NCI-H345 treated with DMSO at 0.1 percent for 48 hours (cell line): ENCODE measurements around the gene RGPD3.
"Not testable (repeated sequence)": the region's sequence is repeated elsewhere in the genome, so short reads cannot be mapped to it uniquely, and the experiment has no call there.

Source experiments
- DNase-seq: peaks from one replicate; lab custom pipeline; 2025; ENCODE audit not compliant: unreplicated experiment; lab: John Stamatoyannopoulos, UW

RGPD3 gene

DNA sequence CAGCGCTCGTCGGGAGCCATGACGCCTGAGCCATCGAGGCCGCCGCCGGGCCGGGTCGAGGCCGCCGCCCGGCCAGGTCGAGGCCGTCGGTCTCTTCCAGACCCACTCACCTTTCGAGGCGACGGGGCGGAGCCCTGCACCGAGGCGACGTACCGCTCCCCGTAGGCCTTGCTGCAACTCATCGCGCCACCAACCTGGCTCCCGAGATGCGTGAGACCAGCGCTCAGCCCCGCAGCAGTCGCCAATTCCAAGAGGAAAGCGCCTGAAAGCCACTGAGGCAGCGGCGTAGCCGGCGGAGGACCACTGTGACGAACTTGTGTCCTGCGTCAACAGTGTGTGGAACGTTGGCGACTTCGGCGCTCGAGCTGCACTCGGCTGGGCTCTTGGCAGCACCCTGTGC lies at the start of gene RGPD3:
RGPD3 (minus strand) TSS at position 307 of the 400 bp plus-strand sequence; CDS start at position 182, 125 bp downstream.
- DNase-seq = not testable (repeated sequence)

DNA sequence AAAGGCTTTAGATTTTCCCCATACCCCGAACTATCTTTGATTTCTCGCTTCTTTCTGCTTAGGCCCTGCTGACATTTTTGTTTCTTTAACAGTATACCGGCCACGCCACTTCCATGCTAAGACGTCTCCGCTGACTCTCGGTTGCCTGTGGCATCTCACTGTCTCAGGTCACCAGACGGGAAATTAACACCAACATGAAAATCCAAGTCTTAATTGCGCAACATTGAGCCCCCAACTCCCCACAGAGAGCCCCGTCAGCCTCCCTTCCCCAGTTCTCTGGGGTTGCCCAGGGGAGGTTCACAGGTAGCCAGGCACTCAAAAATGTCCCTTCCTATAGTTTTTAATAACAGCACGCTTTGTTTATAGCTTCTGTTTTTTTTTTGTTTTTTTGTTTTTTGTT lies 49.1 kb upstream of the RGPD3 start:
- DNase-seq = no peak

DNA sequence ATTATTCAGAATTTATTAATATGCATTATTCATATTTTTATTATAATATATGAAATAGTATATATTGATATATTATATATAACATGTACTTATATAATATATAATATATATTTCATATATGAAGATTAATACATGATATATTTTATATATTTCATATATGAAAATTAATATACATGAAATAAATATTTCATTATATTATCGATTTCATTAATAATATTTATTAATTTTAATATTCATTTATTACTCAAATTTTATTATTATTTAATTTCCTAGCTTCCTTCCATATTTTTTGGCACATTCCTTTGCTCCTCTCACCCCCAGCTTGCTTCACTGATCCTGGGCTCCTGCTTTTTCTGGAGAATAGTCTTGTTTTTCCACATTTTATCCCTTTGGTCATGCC lies 48.7 kb upstream of the RGPD3 start:
- no peak for DNase-seq

DNA sequence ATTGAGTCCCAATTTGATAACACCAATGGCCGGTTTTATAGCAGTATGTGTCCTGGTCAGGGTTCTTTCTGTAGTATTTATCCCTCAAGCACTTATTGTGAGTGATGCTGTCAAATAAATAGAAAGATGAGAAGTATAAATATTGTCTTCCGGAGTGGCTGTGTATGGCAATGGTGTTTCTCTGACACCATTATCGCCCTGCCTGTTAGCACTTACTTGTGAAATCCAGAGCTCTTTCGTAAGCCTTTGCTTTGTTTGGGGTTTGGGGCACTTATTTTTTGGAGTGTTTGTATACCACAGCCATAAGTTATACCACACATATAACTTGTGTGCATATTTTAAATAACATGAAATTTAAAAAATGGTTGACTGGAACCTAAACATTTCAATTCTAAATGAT lies 48.2 kb upstream of the RGPD3 start:
- no peak for DNase-seq

DNA sequence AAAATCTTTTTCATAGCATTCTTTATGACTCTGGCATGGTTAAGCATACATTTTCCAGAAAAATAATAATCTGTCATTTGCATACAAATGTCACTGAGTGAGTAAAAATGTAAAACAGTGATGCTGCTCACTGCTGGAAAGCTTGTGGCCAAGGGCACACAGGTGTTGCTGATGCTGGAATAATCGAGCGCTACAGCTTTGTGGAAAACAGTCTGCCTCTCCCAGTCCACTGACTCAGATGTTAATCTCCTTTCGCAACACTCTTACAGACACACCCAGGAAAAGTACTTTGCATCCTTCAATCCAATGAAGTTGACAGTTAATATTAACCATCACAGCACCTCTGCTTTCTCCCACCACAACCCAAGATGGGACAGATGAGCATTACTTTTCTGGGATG lies 46.6 kb upstream of the RGPD3 start:
- DNase-seq = not testable (repeated sequence)

DNA sequence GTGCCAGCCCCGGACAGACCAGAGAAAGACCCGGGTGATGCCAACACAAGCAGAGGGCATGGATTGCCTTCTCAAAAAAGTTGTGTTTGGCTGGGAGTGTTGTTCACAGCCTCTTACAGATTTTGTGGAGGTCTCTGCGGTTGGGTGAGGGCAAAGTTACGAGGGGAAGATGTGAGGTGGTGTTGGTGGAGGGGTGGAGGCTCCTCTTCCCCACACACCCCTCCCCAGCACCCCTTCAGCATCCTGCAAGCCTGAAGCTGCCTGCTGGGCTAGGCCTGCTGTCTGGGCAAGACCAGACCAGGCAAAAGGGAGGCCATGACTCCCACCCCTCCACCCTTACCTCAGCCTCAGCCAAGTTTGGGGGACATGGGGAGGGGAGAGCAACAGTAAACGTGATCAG lies 45.2 kb upstream of the RGPD3 start:
- not testable (repeated sequence) for DNase-seq

DNA sequence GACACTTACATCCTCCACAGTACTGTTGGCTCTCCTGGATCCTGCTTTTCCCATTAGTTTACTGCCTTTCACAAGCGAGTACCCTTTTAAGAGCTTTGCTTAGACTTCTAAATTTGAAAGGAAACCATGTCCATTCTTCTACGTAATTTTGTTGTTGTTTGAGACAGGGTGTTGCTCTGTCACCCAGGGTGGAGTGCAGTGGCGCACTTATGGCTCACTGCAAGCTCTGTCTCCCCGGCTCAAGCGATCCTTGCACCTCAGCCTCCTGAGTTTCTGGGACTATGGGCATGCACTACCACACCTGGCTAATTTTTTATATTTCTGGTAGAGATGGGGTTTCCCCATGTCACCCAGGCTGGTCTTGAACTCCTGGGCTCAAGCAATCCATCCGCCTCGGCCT lies 43.7 kb upstream of the RGPD3 start:
- DNase-seq = not testable (repeated sequence)

DNA sequence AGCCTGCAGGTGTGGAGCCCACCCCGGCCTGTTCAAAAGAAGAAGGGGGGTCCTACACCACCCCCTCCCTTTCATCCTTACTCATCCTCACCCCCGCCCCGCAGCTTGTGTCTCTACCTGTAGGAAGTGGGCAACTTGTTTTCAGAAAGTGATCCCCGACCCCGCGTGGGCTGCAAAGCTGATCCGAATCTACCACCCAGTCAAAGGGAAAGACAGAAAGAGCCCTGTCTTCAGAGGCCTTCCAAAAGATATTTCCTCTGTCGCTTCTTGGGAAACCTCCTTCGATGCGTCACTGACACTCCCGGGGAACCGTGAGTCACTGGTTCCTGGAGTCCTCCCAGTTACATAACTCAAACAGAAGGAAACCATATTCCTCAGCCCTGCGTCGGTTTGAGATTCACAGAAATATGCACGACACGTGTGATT lies 43.3 kb upstream of the RGPD3 start:
- DNase-seq = not testable (repeated sequence)

DNA sequence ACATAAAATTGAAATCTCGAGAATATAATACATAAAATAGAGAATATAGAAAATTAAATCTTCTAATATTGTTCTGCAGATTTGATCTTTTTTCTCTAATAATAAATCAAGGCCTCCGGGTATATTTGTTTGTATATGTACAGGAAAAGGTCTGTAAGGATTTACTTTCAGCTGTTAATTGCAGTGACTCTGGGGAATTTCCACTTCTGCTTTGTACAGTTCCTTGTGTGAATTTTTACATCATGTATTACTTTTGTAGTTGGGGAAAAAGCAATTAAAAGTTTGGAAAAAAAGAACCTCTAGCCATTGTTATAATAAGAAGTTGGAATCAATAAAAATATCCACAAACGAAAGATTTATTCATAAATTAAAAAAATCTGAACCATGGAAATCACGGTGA lies 42.6 kb upstream of the RGPD3 start:
- not testable (repeated sequence) for DNase-seq

DNA sequence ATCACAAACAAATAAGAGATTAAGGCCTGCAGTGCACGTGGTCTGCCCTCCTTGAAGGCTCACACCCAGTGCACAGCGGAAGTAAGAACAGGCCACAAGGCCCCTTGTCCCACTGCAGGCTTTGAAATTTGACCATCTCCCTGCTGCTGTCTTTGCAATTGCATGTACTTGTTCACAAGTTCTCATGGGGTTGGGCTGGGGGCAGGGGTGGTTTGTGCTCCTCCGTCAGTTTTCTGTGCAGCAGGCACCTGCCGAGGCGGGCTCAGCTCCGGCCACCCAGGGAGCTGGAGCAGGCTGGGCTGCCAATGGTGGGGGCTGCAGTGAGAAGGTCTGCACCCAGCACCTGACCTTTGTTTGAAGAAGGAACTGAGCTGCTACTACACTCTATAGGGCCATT lies 41.2 kb upstream of the RGPD3 start:
- DNase-seq = not testable (repeated sequence)

DNA sequence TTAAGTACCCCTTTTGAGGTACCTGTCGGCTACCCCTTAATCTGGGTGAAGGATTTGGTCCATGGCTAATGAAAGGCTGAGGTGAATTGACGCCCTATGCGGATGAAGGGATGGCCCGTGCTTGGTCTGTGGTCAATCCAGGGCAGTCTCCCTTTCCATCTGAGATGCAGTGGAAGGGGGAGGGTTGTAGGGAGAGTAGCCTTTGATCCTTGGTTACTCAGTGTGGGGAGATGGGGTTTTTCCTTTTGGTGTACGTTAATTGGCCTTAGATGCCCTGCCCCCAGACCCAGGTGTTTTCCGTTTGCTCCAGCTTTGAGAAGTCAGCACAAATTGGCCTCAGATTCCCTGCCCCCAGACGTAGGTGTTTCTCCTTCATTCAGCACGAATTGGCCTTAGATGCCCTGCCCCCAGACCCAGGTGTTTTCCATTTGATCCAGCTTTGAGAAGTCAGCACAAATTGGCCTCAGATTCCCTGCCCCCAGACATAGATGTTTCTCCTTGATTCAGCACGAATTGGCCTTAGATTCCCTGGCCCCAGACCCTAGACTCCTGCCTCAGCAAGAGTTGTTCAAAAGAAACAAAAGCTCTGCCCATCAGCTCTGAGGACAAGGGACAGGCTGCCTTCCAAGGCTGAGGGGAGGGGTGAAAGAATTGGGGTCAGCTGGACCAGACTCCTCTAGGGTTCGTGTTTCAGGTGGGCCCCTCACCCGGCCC lies 40.6 kb upstream of the RGPD3 start:
- DNase-seq = not testable (repeated sequence)

DNA sequence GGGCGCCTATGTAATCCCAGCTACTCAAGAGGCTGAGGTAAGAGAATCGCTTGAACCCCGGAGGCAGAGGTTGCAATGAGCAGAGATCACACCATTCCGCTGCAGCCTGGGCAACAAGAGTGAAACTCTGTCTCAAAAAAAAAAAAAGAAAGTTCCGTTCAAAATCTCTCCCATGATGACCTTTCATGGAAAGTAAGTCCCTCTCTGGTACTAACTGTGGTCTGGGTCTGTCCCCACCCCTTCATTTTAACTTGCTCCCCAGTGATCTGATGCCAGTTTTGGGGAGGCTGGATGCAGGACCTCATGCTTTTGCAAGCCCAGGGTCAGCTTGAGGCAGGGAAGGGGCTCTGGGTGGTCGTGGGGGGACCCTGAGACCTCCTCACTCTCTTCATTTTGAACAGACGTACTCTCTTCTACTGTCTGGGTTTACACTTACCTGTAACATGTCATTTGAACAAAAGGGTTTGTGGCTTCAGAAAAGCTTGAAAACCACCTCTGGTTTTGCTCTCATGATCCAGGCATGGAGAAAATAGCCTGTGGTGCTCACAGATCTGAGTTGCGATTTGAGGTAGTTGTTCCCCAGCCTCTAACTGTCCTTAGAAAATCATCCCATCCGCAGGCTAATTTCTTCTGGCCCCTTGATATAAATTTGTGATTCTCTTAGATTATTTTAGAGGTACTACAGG lies 37.9 kb upstream of the RGPD3 start:
- not testable (repeated sequence) for DNase-seq

DNA sequence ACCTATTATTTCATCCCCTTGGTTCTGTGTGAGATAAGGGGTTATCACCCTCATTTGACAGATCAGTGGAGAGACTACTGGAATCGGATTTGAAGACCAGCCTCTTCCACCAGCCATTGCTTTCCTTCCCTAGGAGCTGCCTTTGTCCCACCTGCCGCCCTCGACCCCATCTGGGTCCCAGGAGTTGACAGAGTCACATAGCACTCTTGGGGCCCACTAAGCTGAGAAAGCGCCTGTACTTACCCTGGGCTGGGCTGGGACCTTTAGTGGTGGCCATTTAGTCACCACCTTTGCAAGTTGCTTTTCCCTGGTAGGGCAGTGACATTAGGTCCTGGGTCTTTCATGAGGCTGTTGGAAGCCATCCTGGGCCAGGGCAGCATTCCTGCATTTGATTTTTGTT lies 36.6 kb upstream of the RGPD3 start:
- DNase-seq = not testable (repeated sequence)

DNA sequence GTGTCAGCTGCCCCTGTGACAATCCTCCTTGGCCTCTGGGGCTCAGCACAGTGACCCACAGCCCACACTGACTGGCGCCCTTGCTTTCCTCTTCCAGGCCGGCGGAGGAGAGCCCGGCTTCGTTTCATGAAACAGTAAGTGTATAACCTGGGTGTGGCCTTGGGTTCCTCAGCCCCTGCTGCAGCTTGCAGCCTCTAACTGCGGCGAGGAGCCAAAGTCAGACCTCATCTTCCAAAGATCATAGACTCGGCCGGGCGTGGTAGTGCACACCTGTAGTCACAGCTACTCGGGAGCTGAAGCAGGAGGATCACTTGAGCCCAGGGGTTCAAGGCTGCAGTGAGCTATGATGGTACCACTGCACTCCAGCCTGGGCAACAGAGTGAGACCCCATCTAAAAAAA lies 36.0 kb upstream of the RGPD3 start:
- not testable (repeated sequence) for DNase-seq

DNA sequence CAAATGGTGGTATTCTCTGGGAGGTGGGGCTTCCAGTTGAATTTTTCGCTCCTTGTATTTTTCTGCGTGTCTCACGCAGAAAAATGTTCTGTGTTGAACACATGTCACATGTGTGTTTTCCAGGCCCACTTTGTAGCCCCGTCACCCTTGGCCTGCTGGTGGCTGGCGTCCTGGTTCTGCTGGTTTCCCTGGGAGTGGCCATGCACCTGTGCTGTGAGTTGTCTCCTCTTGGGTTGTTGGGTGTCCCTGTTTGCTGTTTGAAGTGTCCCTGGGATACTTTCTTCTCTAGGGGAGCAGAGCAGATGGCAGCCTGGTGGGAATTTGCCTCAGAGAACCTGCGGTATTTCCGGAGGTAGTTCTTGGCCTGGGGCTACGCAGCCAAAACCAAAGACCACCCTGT lies 34.1 kb upstream of the RGPD3 start:
- not testable (repeated sequence) for DNase-seq

DNA sequence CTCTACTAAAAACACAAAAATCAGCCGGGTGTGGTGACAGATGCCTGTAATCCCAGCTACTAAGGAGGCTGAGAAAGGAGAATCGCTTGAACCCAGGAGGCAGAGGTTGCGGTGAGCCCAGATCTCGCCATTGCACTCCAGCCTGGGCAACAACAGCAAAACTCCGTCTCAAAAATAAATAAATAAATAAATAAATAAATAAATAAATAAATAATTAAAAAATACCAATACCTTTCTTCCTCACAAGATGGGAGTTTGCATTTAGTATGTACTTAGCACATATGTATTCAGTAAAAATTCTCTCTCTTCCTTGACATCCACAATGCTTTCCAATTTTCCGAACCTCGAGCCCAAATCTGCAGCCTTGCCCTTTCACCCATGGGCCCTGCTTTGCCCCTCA lies 32.1 kb upstream of the RGPD3 start:
- DNase-seq = not testable (repeated sequence)

DNA sequence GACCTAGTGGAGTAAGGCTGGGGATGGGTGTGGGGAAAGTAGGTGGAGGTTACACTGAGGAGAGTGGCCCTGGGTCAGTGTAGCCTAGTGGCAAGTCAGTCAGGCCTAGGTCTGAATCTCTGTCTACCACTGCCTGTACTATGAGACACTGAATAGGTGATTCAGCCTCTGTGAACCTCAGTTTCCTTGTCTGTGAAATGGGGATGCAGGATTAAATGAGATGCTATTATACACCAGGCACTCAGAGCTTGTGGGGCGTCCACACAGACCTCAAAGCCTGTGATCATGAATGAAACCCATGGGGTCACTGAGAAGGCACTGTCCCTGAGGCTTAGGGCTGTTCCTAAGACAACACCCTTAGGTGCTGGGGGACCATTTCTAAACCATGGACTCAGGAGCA lies 30.3 kb upstream of the RGPD3 start:
- DNase-seq = not testable (repeated sequence)

DNA sequence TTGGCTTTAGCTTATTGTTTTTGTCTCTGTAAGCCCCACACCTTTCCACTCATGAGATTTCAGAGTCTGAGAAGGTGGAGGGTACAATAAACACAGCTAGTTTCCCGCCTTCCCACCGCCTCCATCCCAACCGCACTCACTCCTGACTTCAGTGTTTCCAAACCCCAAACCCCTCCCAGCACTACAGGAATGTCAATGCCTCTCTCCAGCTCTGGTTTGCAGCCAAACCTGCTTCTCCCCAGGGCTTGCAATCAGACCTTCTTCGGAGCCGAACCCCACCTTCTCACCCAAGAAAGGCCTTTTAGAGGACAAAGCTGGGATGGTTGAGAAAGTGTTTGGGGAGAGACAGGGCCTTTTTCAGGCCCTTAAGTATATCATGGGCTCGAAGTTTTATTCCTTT lies 24.7 kb upstream of the RGPD3 start:
- DNase-seq = not testable (repeated sequence)

DNA sequence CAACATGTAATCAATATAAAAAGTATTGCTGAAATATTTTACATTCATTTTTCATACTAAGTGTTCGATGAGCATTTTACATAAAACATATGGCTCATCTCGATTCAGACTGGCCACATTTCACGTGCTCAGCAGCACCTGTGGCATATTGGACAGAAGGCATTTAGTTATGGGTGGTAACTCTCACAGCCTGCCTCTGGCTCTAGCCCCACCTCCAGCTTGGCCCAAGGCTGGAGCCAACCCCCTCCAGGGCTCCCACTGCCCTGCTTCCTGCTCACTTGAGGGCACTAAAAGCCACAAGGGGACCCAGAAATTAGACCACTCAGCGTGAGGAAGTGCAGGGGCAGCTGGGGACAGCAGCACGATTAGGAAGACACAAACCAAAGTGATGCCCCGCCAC lies 24.2 kb upstream of the RGPD3 start:
- not testable (repeated sequence) for DNase-seq

DNA sequence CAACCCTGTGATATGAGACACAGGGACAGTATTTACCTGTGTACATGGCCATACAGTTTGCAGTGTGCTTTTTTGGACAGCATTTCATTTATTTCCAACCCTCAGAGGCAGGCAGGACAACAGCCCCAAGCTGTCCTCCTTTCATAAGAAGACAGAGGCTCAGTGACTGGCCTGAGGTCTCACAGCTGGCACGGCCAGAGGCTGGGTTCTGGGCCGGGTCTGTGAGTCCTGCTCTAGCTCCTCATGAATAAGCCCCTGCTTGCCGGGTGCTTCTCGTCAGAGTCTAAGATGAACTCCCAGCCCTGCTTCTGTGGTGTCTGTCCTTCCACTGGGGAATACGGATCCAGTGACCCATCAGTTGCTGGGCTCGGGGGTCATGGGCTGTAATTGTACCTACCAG lies 21.5 kb upstream of the RGPD3 start:
- DNase-seq = not testable (repeated sequence)

DNA sequence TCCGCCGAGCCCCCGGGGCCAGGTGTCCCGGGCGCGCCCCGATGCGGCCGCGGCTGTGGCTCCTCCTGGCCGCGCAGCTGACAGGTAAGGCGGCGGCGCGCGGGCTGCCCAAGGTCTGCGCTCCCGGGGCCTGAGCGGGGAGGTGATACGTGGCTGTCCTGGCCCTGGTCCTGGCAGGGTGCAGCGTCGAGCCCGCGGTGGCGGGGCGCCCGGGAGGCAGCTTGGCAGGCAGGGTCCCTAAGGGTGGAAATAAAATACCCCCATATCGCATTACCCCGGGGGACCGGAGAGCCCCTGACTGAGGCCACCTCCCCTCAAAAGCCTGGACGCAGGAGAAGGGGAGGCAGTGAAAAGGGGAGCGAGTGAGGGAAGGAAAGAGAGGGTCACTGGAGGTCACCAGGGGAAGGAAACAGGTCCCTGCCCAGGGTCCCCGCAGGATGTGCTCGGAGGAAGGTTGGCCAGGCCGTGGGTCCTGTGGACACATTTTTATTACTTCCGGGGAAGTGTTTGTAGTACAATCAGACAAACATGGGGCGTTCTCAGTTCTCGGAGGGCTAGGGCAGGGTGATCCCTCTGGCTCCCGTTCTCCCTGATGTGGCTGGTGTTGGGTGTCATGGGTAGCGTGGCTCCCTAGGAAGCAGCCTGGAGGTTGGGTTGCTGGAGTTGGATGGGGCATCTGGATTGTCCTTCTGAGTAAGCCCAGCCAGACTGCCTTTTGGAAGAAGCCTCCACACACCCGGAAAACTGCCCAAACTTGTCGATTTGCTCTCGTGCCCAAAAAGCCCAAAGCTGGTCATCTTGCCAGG lies 19.4 kb upstream of the RGPD3 start:
- DNase-seq = not testable (repeated sequence)
